Endodermal cell (in vitro differentiated cells): ENCODE measurements around the gene MICU1. TPM values are rescaled to one million over a fixed set of nuclear protein-coding genes. Genes with fewer than 3 reads are reported as not detected.

Source experiments
- DNase-seq: peaks from one replicate; pipeline ENCODE4 v3.0.0-alpha.2; 2017
- H3K27ac ChIP-seq: 2 replicates; pipeline ENCODE4 v1.5.1; 2013; ENCODE audit warnings: mild to moderate bottlenecking, low read depth, low read length, moderate library complexity
- H3K27me3 ChIP-seq: 2 replicates; pipeline ENCODE4 v1.6.1; 2013; ENCODE audit warnings: mild to moderate bottlenecking, low read length, moderate library complexity; ENCODE audit not compliant: insufficient read depth, control insufficient read depth, poor library complexity, severe bottlenecking
- H3K36me3 ChIP-seq: 2 replicates; pipeline ENCODE4 v1.7.0; 2013; ENCODE audit warnings: mild to moderate bottlenecking, low read length, moderate library complexity; ENCODE audit not compliant: control insufficient read depth, insufficient read depth
- H3K4me1 ChIP-seq: one replicate; pipeline ENCODE4 v1.7.0; 2013; ENCODE audit warnings: low read length; ENCODE audit not compliant: control insufficient read depth, insufficient read depth
- H3K4me3 ChIP-seq: 2 replicates; pipeline ENCODE4 v1.5.1; 2013; ENCODE audit warnings: mild to moderate bottlenecking, low read length, moderate library complexity
- H3K9ac ChIP-seq: 2 replicates; pipeline ENCODE4 v1.6.1; 2013; ENCODE audit warnings: mild to moderate bottlenecking, low read length, moderate library complexity; ENCODE audit not compliant: poor library complexity, severe bottlenecking; ENCODE audit errors: extremely low read depth
- H3K9me3 ChIP-seq: 2 replicates; pipeline ENCODE4 v1.6.1; 2013; ENCODE audit warnings: mild to moderate bottlenecking, low read length, moderate library complexity; ENCODE audit not compliant: control insufficient read depth
- H3K27ac Mint-ChIP-seq: 2 replicates; pipeline ENCODE4 v1.8.0; 2020; ENCODE audit warnings: mixed read lengths
- H3K27me3 Mint-ChIP-seq: 2 replicates; pipeline ENCODE4 v1.8.0; 2021; ENCODE audit warnings: mild to moderate bottlenecking, mixed read lengths; ENCODE audit not compliant: insufficient read depth
- H3K36me3 Mint-ChIP-seq: 2 replicates; pipeline ENCODE4 v1.8.0; 2020; ENCODE audit warnings: low read depth, mixed read lengths
- H3K4me1 Mint-ChIP-seq: 2 replicates; pipeline ENCODE4 v1.8.0; 2020; ENCODE audit warnings: mixed read lengths
- H3K4me3 Mint-ChIP-seq: 2 replicates; pipeline ENCODE4 v1.8.0; 2020; ENCODE audit warnings: mild to moderate bottlenecking, moderate library complexity, mixed read lengths
- H3K9me3 Mint-ChIP-seq: 2 replicates; pipeline ENCODE4 v1.8.0; 2020; ENCODE audit warnings: mild to moderate bottlenecking, mixed read lengths
- WGBS, 2 experiments: methylation state at CpG; one replicate each; pipeline versions ENCODE4 v1.1.5 to v1.1.7; 2013; ENCODE audit warnings: missing lambda C conversion rate in 2 of 2, mixed read lengths in 1 of 2; ENCODE audit not compliant: insufficient coverage in 1 of 2, insufficient read length in 1 of 2; 5-methylcytosine and 5-hydroxymethylcytosine counted together
- total RNA-seq, 2 donors: library from RNA; stranded (reverse); fragmentation: NEBNext Ultra II Directional in 1 of 2; extraction: Animal tissue kit (Norgen Biotek cat#: 25700) in 1 of 2; gene quantifications; 2 replicates in 1 of 2; 3 replicates in 1 of 2; pipeline ENCODE4 v1.2.1, GENCODE V29; 2021
- TF ChIP-seq, protein P1 (sequence below): fragments of 200-600 bp; sonication (generic); conservative IDR thresholded peaks from 2 replicates; pipeline ENCODE4 v1.5.0; 2021; ENCODE audit warnings: antibody characterized with exemption, mild to moderate bottlenecking

Gene MICU1
- total RNA-seq, 2 donors from 2014 or later = 41.9 to 54.9 TPM

GRCh38 chr10:72459301-72459700 is 166.6 kb downstream of the MICU1 start:
- Mint-ChIP-seq H3K27ac (no peak overlapping the region), H3K27me3 (no peaks in the 10 kb centered on the region), H3K9me3 (no peaks in the 10 kb centered on the region), H3K36me3 (peaks cover 3% of the 10 kb centered on the region), H3K4me3 (no peak overlapping the region), H3K4me1 (peaks cover 10% of the 10 kb centered on the region)
- DNase-seq = no peak
- H3K9ac ChIP-seq = no peak overlapping the region
- no peak overlapping the region for H3K27ac ChIP-seq
- no peaks in the 10 kb centered on the region for H3K4me1 ChIP-seq
- TF ChIP-seq, protein P1, sequence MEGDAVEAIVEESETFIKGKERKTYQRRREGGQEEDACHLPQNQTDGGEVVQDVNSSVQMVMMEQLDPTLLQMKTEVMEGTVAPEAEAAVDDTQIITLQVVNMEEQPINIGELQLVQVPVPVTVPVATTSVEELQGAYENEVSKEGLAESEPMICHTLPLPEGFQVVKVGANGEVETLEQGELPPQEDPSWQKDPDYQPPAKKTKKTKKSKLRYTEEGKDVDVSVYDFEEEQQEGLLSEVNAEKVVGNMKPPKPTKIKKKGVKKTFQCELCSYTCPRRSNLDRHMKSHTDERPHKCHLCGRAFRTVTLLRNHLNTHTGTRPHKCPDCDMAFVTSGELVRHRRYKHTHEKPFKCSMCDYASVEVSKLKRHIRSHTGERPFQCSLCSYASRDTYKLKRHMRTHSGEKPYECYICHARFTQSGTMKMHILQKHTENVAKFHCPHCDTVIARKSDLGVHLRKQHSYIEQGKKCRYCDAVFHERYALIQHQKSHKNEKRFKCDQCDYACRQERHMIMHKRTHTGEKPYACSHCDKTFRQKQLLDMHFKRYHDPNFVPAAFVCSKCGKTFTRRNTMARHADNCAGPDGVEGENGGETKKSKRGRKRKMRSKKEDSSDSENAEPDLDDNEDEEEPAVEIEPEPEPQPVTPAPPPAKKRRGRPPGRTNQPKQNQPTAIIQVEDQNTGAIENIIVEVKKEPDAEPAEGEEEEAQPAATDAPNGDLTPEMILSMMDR = no peak
- no peaks in the 10 kb centered on the region for H3K36me3 ChIP-seq
- H3K27me3 ChIP-seq = no peaks in the 10 kb centered on the region
- no peak overlapping the region for H3K4me3 ChIP-seq
- WGBS, 2 experiments = 85 to 89% methylated on average over 1 to 3 of the region's 3 CpGs
- H3K9me3 ChIP-seq = no peaks in the 10 kb centered on the region

- Histone ChIP-seq H3K4me3 (no peak overlapping the region), H3K9ac (no peak overlapping the region), H3K27me3 (no peaks in the 10 kb centered on the region), H3K27ac (no peak overlapping the region), H3K36me3 (no peaks in the 10 kb centered on the region), H3K9me3 (no peaks in the 10 kb centered on the region), H3K4me1 (no peaks in the 10 kb centered on the region)
- DNase-seq = peak; percentile 65
- TF ChIP-seq, protein P1 = no peak
- Mint-ChIP-seq H3K36me3 (peaks cover 4% of the 10 kb centered on the region), H3K27ac (peak overlapping the region; percentile 59), H3K4me1 (peaks cover 10% of the 10 kb centered on the region), H3K9me3 (no peaks in the 10 kb centered on the region), H3K27me3 (no peaks in the 10 kb centered on the region), H3K4me3 (no peak overlapping the region)
- 49% methylated on average over 3 of the region's 3 CpGs; no CpG with 5 or more reads in 1 of the 2 experiments for WGBS, 2 experiments
Measured at GRCh38 chr10:72455889-72456595, 169.8 kb downstream of the MICU1 start.

GRCh38 chr10:72449941-72450441 is 175.9 kb downstream of the MICU1 start:
- H3K36me3 Mint-ChIP-seq = peaks cover 4% of the 10 kb centered on the region
- 88 to 93% methylated on average over 3 to 6 of the region's 6 CpGs for WGBS, 2 experiments
- peak overlapping the region; percentile 27 for H3K27ac Mint-ChIP-seq
- no peak overlapping the region for H3K27ac ChIP-seq
- H3K27me3 Mint-ChIP-seq = no peaks in the 10 kb centered on the region
- no peak overlapping the region for H3K4me3 ChIP-seq
- no peaks in the 10 kb centered on the region for H3K4me1 ChIP-seq
- peaks cover 8% of the 10 kb centered on the region for H3K4me1 Mint-ChIP-seq
- no peaks in the 10 kb centered on the region for H3K9me3 Mint-ChIP-seq
- no peak overlapping the region for H3K9ac ChIP-seq
- peaks cover under 1% of the 10 kb centered on the region for H3K36me3 ChIP-seq
- TF ChIP-seq, protein P1 = no peak
- no peak for DNase-seq
- no peaks in the 10 kb centered on the region for H3K27me3 ChIP-seq
- no peaks in the 10 kb centered on the region for H3K9me3 ChIP-seq
- no peak overlapping the region for H3K4me3 Mint-ChIP-seq
